ENCODE results near the gene MSRB1.
A peak's percentile ranks its signal among the peaks of the same experiment; 100 is the strongest.

MSRB1 gene

GRCh38 chr16:1913327-1914083 is 29.5 kb downstream of the MSRB1 start:
- H3K9me3 Mint-ChIP-seq: no peaks in the 10 kb centered on the region
- no peaks in the 10 kb centered on the region for H3K4me1 Mint-ChIP-seq
- peak; percentile 17 for ATAC-seq
- H3K4me3 Mint-ChIP-seq: no peak overlapping the region
- H3K36me3 Mint-ChIP-seq (ENCODE audit: low read depth): no peaks in the 10 kb centered on the region
- no peak for DNase-seq
- no peak overlapping the region for H3K27ac Mint-ChIP-seq
- H3K27me3 Mint-ChIP-seq: peaks cover 26% of the 10 kb centered on the region

GRCh38 chr16:1912215-1912543 is 30.8 kb downstream of the MSRB1 start:
- Mint-ChIP-seq H3K4me3 (no peak overlapping the region), H3K27ac (no peak overlapping the region), H3K36me3 (ENCODE audit: low read depth) (no peaks in the 10 kb centered on the region), H3K9me3 (no peaks in the 10 kb centered on the region), H3K4me1 (no peaks in the 10 kb centered on the region), H3K27me3 (peaks cover 23% of the 10 kb centered on the region)
- ATAC-seq: no peak
- DNase-seq: no peak

- no peaks in the 10 kb centered on the region for H3K4me1 Mint-ChIP-seq
- peaks cover 17% of the 10 kb centered on the region for H3K27me3 Mint-ChIP-seq
- no peaks in the 10 kb centered on the region for H3K36me3 Mint-ChIP-seq (ENCODE audit: low read depth)
- H3K9me3 Mint-ChIP-seq: no peaks in the 10 kb centered on the region
- ATAC-seq (no peak), DNase-seq (no peak)
- no peak overlapping the region for H3K27ac Mint-ChIP-seq
- no peak overlapping the region for H3K4me3 Mint-ChIP-seq
These were observed 31.4 kb downstream of the MSRB1 start for GRCh38 chr16:1911467-1912214.

GRCh38 chr16:1909561-1910231 is 33.3 kb downstream of the MSRB1 start:
- ATAC-seq: no peak

GRCh38 chr16:1908983-1909382 is 34.0 kb downstream of the MSRB1 start:
- Mint-ChIP-seq H3K4me3 (no peak overlapping the region), H3K27me3 (peaks cover 5% of the 10 kb centered on the region), H3K27ac (no peak overlapping the region), H3K4me1 (no peaks in the 10 kb centered on the region), H3K36me3 (ENCODE audit: low read depth) (no peaks in the 10 kb centered on the region), H3K9me3 (no peaks in the 10 kb centered on the region)
- DNase-seq (no peak), ATAC-seq (no peak)

More at GRCh38 chr16:1909561-1910231, 33.3 kb downstream of the MSRB1 start:
- H3K27ac Mint-ChIP-seq: no peak overlapping the region
- H3K36me3 Mint-ChIP-seq (ENCODE audit: low read depth): no peaks in the 10 kb centered on the region
- H3K27me3 Mint-ChIP-seq: peaks cover 5% of the 10 kb centered on the region
- no peak for DNase-seq
- H3K4me1 Mint-ChIP-seq: no peaks in the 10 kb centered on the region
- no peaks in the 10 kb centered on the region for H3K9me3 Mint-ChIP-seq
- H3K4me3 Mint-ChIP-seq: no peak overlapping the region

GRCh38 chr16:1908184-1908583 is 34.8 kb downstream of the MSRB1 start:
- Mint-ChIP-seq H3K4me3 (no peak overlapping the region), H3K9me3 (no peaks in the 10 kb centered on the region), H3K36me3 (ENCODE audit: low read depth) (no peaks in the 10 kb centered on the region), H3K27ac (no peak overlapping the region), H3K4me1 (no peaks in the 10 kb centered on the region), H3K27me3 (peaks cover 5% of the 10 kb centered on the region)
- DNase-seq (no peak), ATAC-seq (no peak)

GRCh38 chr16:1907226-1907860 is 35.7 kb downstream of the MSRB1 start:
- no peaks in the 10 kb centered on the region for H3K36me3 Mint-ChIP-seq (ENCODE audit: low read depth)
- H3K9me3 Mint-ChIP-seq: no peaks in the 10 kb centered on the region
- H3K27me3 Mint-ChIP-seq: peaks cover 5% of the 10 kb centered on the region
- DNase-seq (no peak), ATAC-seq (no peak)
- no peaks in the 10 kb centered on the region for H3K4me1 Mint-ChIP-seq
- H3K4me3 Mint-ChIP-seq: no peak overlapping the region
- no peak overlapping the region for H3K27ac Mint-ChIP-seq

GRCh38 chr16:1906846-1907165 is 36.2 kb downstream of the MSRB1 start:
- no peak overlapping the region for H3K4me3 Mint-ChIP-seq
- no peak for DNase-seq
- peaks cover 5% of the 10 kb centered on the region for H3K27me3 Mint-ChIP-seq
- no peak overlapping the region for H3K27ac Mint-ChIP-seq
- no peaks in the 10 kb centered on the region for H3K4me1 Mint-ChIP-seq
- H3K36me3 Mint-ChIP-seq (ENCODE audit: low read depth): no peaks in the 10 kb centered on the region
- ATAC-seq: no peak
- H3K9me3 Mint-ChIP-seq: no peaks in the 10 kb centered on the region

- Mint-ChIP-seq H3K27ac (no peak overlapping the region), H3K4me1 (no peaks in the 10 kb centered on the region), H3K36me3 (ENCODE audit: low read depth) (no peaks in the 10 kb centered on the region), H3K9me3 (no peaks in the 10 kb centered on the region), H3K4me3 (no peak overlapping the region), H3K27me3 (peaks cover 5% of the 10 kb centered on the region)
- no peak for DNase-seq
- no peak for ATAC-seq
These were observed 36.7 kb downstream of the MSRB1 start for GRCh38 chr16:1906055-1906845.

GRCh38 chr16:1903845-1904840 is 38.9 kb downstream of the MSRB1 start:
- no peak for DNase-seq
- H3K9me3 Mint-ChIP-seq: no peaks in the 10 kb centered on the region
- no peaks in the 10 kb centered on the region for H3K4me1 Mint-ChIP-seq
- H3K27ac Mint-ChIP-seq: no peak overlapping the region
- peaks cover 5% of the 10 kb centered on the region for H3K27me3 Mint-ChIP-seq
- no peaks in the 10 kb centered on the region for H3K36me3 Mint-ChIP-seq (ENCODE audit: low read depth)
- ATAC-seq: no peak
- H3K4me3 Mint-ChIP-seq: no peak overlapping the region

- H3K4me1 Mint-ChIP-seq: no peaks in the 10 kb centered on the region
- H3K27me3 Mint-ChIP-seq: peaks cover 3% of the 10 kb centered on the region
- H3K27ac Mint-ChIP-seq: no peak overlapping the region
- ATAC-seq (no peak), DNase-seq (no peak)
- no peak overlapping the region for H3K4me3 Mint-ChIP-seq
- H3K9me3 Mint-ChIP-seq: no peaks in the 10 kb centered on the region
- no peaks in the 10 kb centered on the region for H3K36me3 Mint-ChIP-seq (ENCODE audit: low read depth)
These were observed 39.8 kb downstream of the MSRB1 start for GRCh38 chr16:1903220-1903574.

GRCh38 chr16:1902547-1903219 is 40.3 kb downstream of the MSRB1 start:
- H3K9me3 Mint-ChIP-seq: no peaks in the 10 kb centered on the region
- ATAC-seq (no peak), DNase-seq (no peak)
- H3K4me3 Mint-ChIP-seq: no peak overlapping the region
- no peaks in the 10 kb centered on the region for H3K36me3 Mint-ChIP-seq (ENCODE audit: low read depth)
- H3K27me3 Mint-ChIP-seq: peaks cover 3% of the 10 kb centered on the region
- no peaks in the 10 kb centered on the region for H3K4me1 Mint-ChIP-seq
- H3K27ac Mint-ChIP-seq: no peak overlapping the region

- Mint-ChIP-seq H3K9me3 (no peaks in the 10 kb centered on the region), H3K4me3 (no peak overlapping the region), H3K27ac (no peak overlapping the region), H3K36me3 (ENCODE audit: low read depth) (no peaks in the 10 kb centered on the region), H3K4me1 (no peaks in the 10 kb centered on the region), H3K27me3 (peaks cover 2% of the 10 kb centered on the region)
- DNase-seq: no peak
- ATAC-seq: no peak
These were observed 42.6 kb downstream of the MSRB1 start for GRCh38 chr16:1900452-1900774.

All from activated naive CD8-positive, alpha-beta T cell treated with anti-CD3 and anti-CD28 coated beads, Interleukin-2, amount 50 U/mL, for 24 hours (primary cell).